ENCODE results near the gene DOCK11. TPM values are rescaled to one million over a fixed set of nuclear protein-coding genes. Genes with fewer than 3 reads are reported as not detected.

DOCK11 gene
- total RNA-seq, 2 donors from 2014 or later = 3.1 to 3.4 TPM

- Histone ChIP-seq H3K9me3 (ENCODE audit: control insufficient read depth, low read length) (no peaks in the 10 kb centered on the region), H3K4me3 (ENCODE audit: low read length) (no peak overlapping the region), H3K27ac (ENCODE audit: low read depth, low read length) (no peak overlapping the region), H3K9ac (ENCODE audit: extremely low read depth, low read length, poor library complexity, severe bottlenecking) (no peak overlapping the region), H3K27me3 (ENCODE audit: control insufficient read depth, insufficient read depth, low read length, poor library complexity, severe bottlenecking) (no peaks in the 10 kb centered on the region), H3K4me1 (ENCODE audit: control insufficient read depth, insufficient read depth, low read length) (no peaks in the 10 kb centered on the region), H3K36me3 (ENCODE audit: control insufficient read depth, insufficient read depth, low read length) (no peaks in the 10 kb centered on the region)
- Mint-ChIP-seq H3K9me3 (peaks cover 50% of the 10 kb centered on the region), H3K4me1 (no peaks in the 10 kb centered on the region), H3K27ac (no peak overlapping the region), H3K36me3 (ENCODE audit: low read depth) (no peaks in the 10 kb centered on the region), H3K27me3 (ENCODE audit: insufficient read depth) (no peaks in the 10 kb centered on the region), H3K4me3 (no peak overlapping the region)
- no peak for DNase-seq
- TF ChIP-seq CTCF (conservative IDR thresholded peaks at IDR 0.05) = no peak
- 90 to 95% methylated on average over 2 to 4 of the region's 6 CpGs for WGBS, 2 experiments (ENCODE audit: insufficient coverage in 1 of 2, insufficient read length in 1 of 2)
These were observed 199.0 kb downstream of the DOCK11 start for GRCh38 chrX:118694638-118695037.

- DNase-seq = no peak
- 92% methylated on average over 2 of the region's 5 CpGs; no CpG with 5 or more reads in 1 of the 2 experiments for WGBS, 2 experiments (ENCODE audit: insufficient coverage in 1 of 2, insufficient read length in 1 of 2)
- H3K27ac Mint-ChIP-seq = no peak overlapping the region
These were observed 203.0 kb downstream of the DOCK11 start for GRCh38 chrX:118698516-118699170.

GRCh38 chrX:118702741-118703140 is 207.1 kb downstream of the DOCK11 start:
- no peak overlapping the region for H3K27ac ChIP-seq (ENCODE audit: low read depth, low read length)
- H3K9me3 Mint-ChIP-seq = peaks cover 55% of the 10 kb centered on the region
- no peak overlapping the region for H3K27ac Mint-ChIP-seq
- 80 to 96% methylated on average over 1 to 4 of the region's 5 CpGs for WGBS, 2 experiments (ENCODE audit: insufficient coverage in 1 of 2, insufficient read length in 1 of 2)
- H3K9ac ChIP-seq (ENCODE audit: extremely low read depth, low read length, poor library complexity, severe bottlenecking) = no peak overlapping the region
- H3K27me3 ChIP-seq (ENCODE audit: control insufficient read depth, insufficient read depth, low read length, poor library complexity, severe bottlenecking) = no peaks in the 10 kb centered on the region
- H3K4me3 Mint-ChIP-seq = no peak overlapping the region
- H3K4me1 Mint-ChIP-seq = no peaks in the 10 kb centered on the region
- no peak overlapping the region for H3K4me3 ChIP-seq (ENCODE audit: low read length)
- H3K36me3 Mint-ChIP-seq (ENCODE audit: low read depth) = peaks cover 2% of the 10 kb centered on the region
- no peaks in the 10 kb centered on the region for H3K9me3 ChIP-seq (ENCODE audit: control insufficient read depth, low read length)
- H3K27me3 Mint-ChIP-seq (ENCODE audit: insufficient read depth) = no peaks in the 10 kb centered on the region
- TF ChIP-seq CTCF (conservative IDR thresholded peaks at IDR 0.05) = no peak
- no peaks in the 10 kb centered on the region for H3K4me1 ChIP-seq (ENCODE audit: control insufficient read depth, insufficient read depth, low read length)
- DNase-seq = no peak
- H3K36me3 ChIP-seq (ENCODE audit: control insufficient read depth, insufficient read depth, low read length) = no peaks in the 10 kb centered on the region

More at GRCh38 chrX:118698516-118699170, 203.0 kb downstream of the DOCK11 start:
- Mint-ChIP-seq H3K27me3 (ENCODE audit: insufficient read depth) (no peaks in the 10 kb centered on the region), H3K9me3 (peaks cover 53% of the 10 kb centered on the region), H3K4me1 (no peaks in the 10 kb centered on the region), H3K4me3 (no peak overlapping the region), H3K36me3 (ENCODE audit: low read depth) (peaks cover 2% of the 10 kb centered on the region)
- Histone ChIP-seq H3K36me3 (ENCODE audit: control insufficient read depth, insufficient read depth, low read length) (no peaks in the 10 kb centered on the region), H3K27ac (ENCODE audit: low read depth, low read length) (no peak overlapping the region), H3K4me1 (ENCODE audit: control insufficient read depth, insufficient read depth, low read length) (no peaks in the 10 kb centered on the region), H3K27me3 (ENCODE audit: control insufficient read depth, insufficient read depth, low read length, poor library complexity, severe bottlenecking) (no peaks in the 10 kb centered on the region), H3K4me3 (ENCODE audit: low read length) (no peak overlapping the region), H3K9me3 (ENCODE audit: control insufficient read depth, low read length) (no peaks in the 10 kb centered on the region), H3K9ac (ENCODE audit: extremely low read depth, low read length, poor library complexity, severe bottlenecking) (no peak overlapping the region)
- TF ChIP-seq CTCF (conservative IDR thresholded peaks at IDR 0.05) = no peak
